Large intestine (tissue), 3 donors: ENCODE data around the gene TCF15. TPM values are rescaled to one million over a fixed set of nuclear protein-coding genes. Genes with fewer than 3 reads are reported as not detected.

ENCODE experiments used
- DNase-seq, 2 donors: peaks; one replicate each; pipeline versions ENCODE4 v3.0.0 to v3.0.0-alpha.2; 2013
- H3K27ac ChIP-seq: one replicate; pipeline ENCODE4 v1.5.1; 2013; ENCODE audit warnings: low read length
- H3K27me3 ChIP-seq: 2 replicates; pipeline ENCODE4 v1.6.1; 2013; ENCODE audit warnings: low read length; ENCODE audit not compliant: control insufficient read depth, insufficient read depth
- H3K36me3 ChIP-seq: 2 replicates; pipeline ENCODE4 v1.6.1; 2013; ENCODE audit warnings: low read length; ENCODE audit not compliant: control insufficient read depth, insufficient read depth
- H3K4me1 ChIP-seq: one replicate; pipeline ENCODE4 v1.6.1; 2013; ENCODE audit warnings: low read length; ENCODE audit not compliant: control insufficient read depth, insufficient read depth
- H3K4me3 ChIP-seq: one replicate; pipeline ENCODE4 v1.5.1; 2013; ENCODE audit warnings: low read length
- H3K9me3 ChIP-seq: one replicate; pipeline ENCODE4 v1.6.1; 2013; ENCODE audit warnings: mild to moderate bottlenecking, low read depth, low read length, moderate library complexity; ENCODE audit not compliant: control insufficient read depth
- WGBS: methylation state at CpG from one replicate; pipeline ENCODE4 v1.1.5; 2013; ENCODE audit warnings: low lambda C conversion rate; ENCODE audit not compliant: insufficient coverage; 5-methylcytosine and 5-hydroxymethylcytosine counted together
- polyA plus RNA-seq: library from polyadenylated mRNA; unstranded; fragments of 120-200 nt; gene quantifications from one replicate; pipeline ENCODE4 v1.2.1, GENCODE V29; 2013

Gene TCF15
- polyA plus RNA-seq, 1 donor: 0.64 TPM

GRCh38 chr20:568097-568652 is 41.9 kb downstream of the TCF15 start:
- WGBS: no CpG with 5 or more reads among the region's 20 CpGs
- no peaks in the 10 kb centered on the region for H3K36me3 ChIP-seq
- H3K9me3 ChIP-seq: no peaks in the 10 kb centered on the region
- H3K27me3 ChIP-seq: peaks cover 29% of the 10 kb centered on the region
- no peaks in the 10 kb centered on the region for H3K4me1 ChIP-seq
- no peak for DNase-seq
- H3K4me3 ChIP-seq: no peak overlapping the region
- no peak overlapping the region for H3K27ac ChIP-seq

- Histone ChIP-seq H3K4me1 (no peaks in the 10 kb centered on the region), H3K27ac (no peak overlapping the region), H3K9me3 (no peaks in the 10 kb centered on the region), H3K27me3 (peaks cover 11% of the 10 kb centered on the region), H3K4me3 (no peak overlapping the region), H3K36me3 (no peaks in the 10 kb centered on the region)
- DNase-seq: no peak
- no CpG with 5 or more reads among the region's 3 CpGs for WGBS
These were observed 45.9 kb downstream of the TCF15 start for GRCh38 chr20:564192-564591.

- Histone ChIP-seq H3K4me3 (no peak overlapping the region), H3K4me1 (no peaks in the 10 kb centered on the region), H3K27me3 (peaks cover 2% of the 10 kb centered on the region), H3K27ac (no peak overlapping the region), H3K9me3 (no peaks in the 10 kb centered on the region), H3K36me3 (no peaks in the 10 kb centered on the region)
- DNase-seq: no peak
- no CpG with 5 or more reads among the region's 5 CpGs for WGBS
These were observed 46.9 kb downstream of the TCF15 start for GRCh38 chr20:563187-563586.

- Histone ChIP-seq H3K9me3 (no peaks in the 10 kb centered on the region), H3K27me3 (peaks cover 2% of the 10 kb centered on the region), H3K27ac (no peak overlapping the region), H3K4me3 (no peak overlapping the region), H3K4me1 (no peaks in the 10 kb centered on the region), H3K36me3 (no peaks in the 10 kb centered on the region)
- DNase-seq: no peak
- WGBS: no CpG with 5 or more reads among the region's 5 CpGs
These were observed 47.7 kb downstream of the TCF15 start for GRCh38 chr20:562232-562897.

- Histone ChIP-seq H3K4me3 (no peak overlapping the region), H3K27me3 (no peaks in the 10 kb centered on the region), H3K27ac (no peak overlapping the region), H3K9me3 (no peaks in the 10 kb centered on the region), H3K36me3 (no peaks in the 10 kb centered on the region), H3K4me1 (no peaks in the 10 kb centered on the region)
- DNase-seq: peak; percentile 49 to 54
- 60% methylated on average over 1 of the region's 12 CpGs for WGBS
These were observed 48.5 kb downstream of the TCF15 start for GRCh38 chr20:561437-562231.

GRCh38 chr20:560680-561079 is 49.4 kb downstream of the TCF15 start:
- H3K9me3 ChIP-seq: no peaks in the 10 kb centered on the region
- DNase-seq: no peak
- no peaks in the 10 kb centered on the region for H3K36me3 ChIP-seq
- H3K27me3 ChIP-seq: no peaks in the 10 kb centered on the region
- no peak overlapping the region for H3K4me3 ChIP-seq
- no CpG with 5 or more reads among the region's 2 CpGs for WGBS
- H3K27ac ChIP-seq: no peak overlapping the region
- peaks cover 1% of the 10 kb centered on the region for H3K4me1 ChIP-seq

GRCh38 chr20:558117-558516 is 52.0 kb downstream of the TCF15 start:
- Histone ChIP-seq H3K27me3 (no peaks in the 10 kb centered on the region), H3K27ac (no peak overlapping the region), H3K4me3 (no peak overlapping the region), H3K9me3 (no peaks in the 10 kb centered on the region), H3K4me1 (peaks cover 7% of the 10 kb centered on the region), H3K36me3 (no peaks in the 10 kb centered on the region)
- no CpG with 5 or more reads among the region's 3 CpGs for WGBS
- DNase-seq: no peak

GRCh38 chr20:556984-557383 is 53.1 kb downstream of the TCF15 start:
- no peak for DNase-seq
- H3K4me3 ChIP-seq: no peak overlapping the region
- H3K4me1 ChIP-seq: peaks cover 7% of the 10 kb centered on the region
- no peak overlapping the region for H3K27ac ChIP-seq
- no peaks in the 10 kb centered on the region for H3K36me3 ChIP-seq
- no peaks in the 10 kb centered on the region for H3K9me3 ChIP-seq
- no CpG with 5 or more reads among the region's 2 CpGs for WGBS
- H3K27me3 ChIP-seq: no peaks in the 10 kb centered on the region

GRCh38 chr20:555976-556385 is 54.1 kb downstream of the TCF15 start:
- no peaks in the 10 kb centered on the region for H3K9me3 ChIP-seq
- H3K27ac ChIP-seq: no peak overlapping the region
- no peaks in the 10 kb centered on the region for H3K36me3 ChIP-seq
- DNase-seq: peak; percentile 84 to 95
- H3K4me3 ChIP-seq: no peak overlapping the region
- 11% methylated on average over 3 of the region's 6 CpGs for WGBS
- H3K27me3 ChIP-seq: peaks cover 2% of the 10 kb centered on the region
- peaks cover 7% of the 10 kb centered on the region for H3K4me1 ChIP-seq
